Measurements from ENCODE around the gene APIP. TPM values are rescaled to one million over a fixed set of nuclear protein-coding genes. Genes with fewer than 3 reads are reported as not detected.
A peak's percentile ranks its signal among the peaks of the same experiment; 100 is the strongest.
"Not testable (repeated sequence)": the region's sequence is repeated elsewhere in the genome, so short reads cannot be mapped to it uniquely, and the experiment has no call there.

APIP gene
- total RNA-seq, 1 experiment from 2014 or later: 24.3 TPM

GRCh38 chr11:34916843-34917770, 928 bp upstream of the APIP start:
- H3K9me3 Mint-ChIP-seq: peaks cover 10% of the 10 kb centered on the region
- ChIA-PET CTCF (no interaction called here), POLR2A (no interaction called here)
- ATAC-seq: peak; percentile 23
- TF ChIP-seq EMX1 (CRISPR knock-in tag; IDR thresholded peaks at IDR 0.05) (no peak), IRF1 (CRISPR knock-in tag; IDR thresholded peaks at IDR 0.05) (no peak), IRF2 (CRISPR knock-in tag; IDR thresholded peaks at IDR 0.05; ENCODE audit: borderline replicate concordance, low read depth) (no peak), GTF2I (CRISPR knock-in tag; conservative IDR thresholded peaks at IDR 0.05) (no peak)
- no peak for DNase-seq (ENCODE audit: low spot score)
- peak overlapping the region; percentile 97 for H3K27ac Mint-ChIP-seq
- no peaks in the 10 kb centered on the region for H3K27me3 Mint-ChIP-seq (ENCODE audit: low read depth)
- H3K36me3 Mint-ChIP-seq: peaks cover 19% of the 10 kb centered on the region
- peaks cover 19% of the 10 kb centered on the region for H3K4me1 Mint-ChIP-seq
- H3K4me3 Mint-ChIP-seq: peak overlapping the region; percentile 98

GRCh38 chr11:34915136-34916014, 804 bp downstream of the APIP start:
- Mint-ChIP-seq H3K36me3 (peaks cover 19% of the 10 kb centered on the region), H3K9me3 (peaks cover 10% of the 10 kb centered on the region), H3K4me1 (peaks cover 19% of the 10 kb centered on the region), H3K4me3 (peak overlapping the region; percentile 98), H3K27ac (peak overlapping the region; percentile 99), H3K27me3 (ENCODE audit: low read depth) (no peaks in the 10 kb centered on the region)
- DNase-seq (ENCODE audit: low spot score) (no peak), ATAC-seq (peak; percentile 1; the same call in 1 of the 2 replicates)
- no peak; the same call in 1 of the 2 replicates for TF ChIP-seq NFYB (CRISPR knock-in tag; conservative IDR thresholded peaks at IDR 0.05; ENCODE audit: low read depth)
- TF ChIP-seq CREB1 (CRISPR knock-in tag; IDR thresholded peaks at IDR 0.05): no peak
- no peak for TF ChIP-seq ZNF263 (CRISPR knock-in tag; IDR thresholded peaks at IDR 0.05; ENCODE audit: low read depth)
- TF ChIP-seq RORB (CRISPR knock-in tag; IDR thresholded peaks at IDR 0.05): no peak
- no peak for TF ChIP-seq ZNF138 (CRISPR knock-in tag; conservative IDR thresholded peaks at IDR 0.05)
- TF ChIP-seq FOXP1 (CRISPR knock-in tag; IDR thresholded peaks at IDR 0.05; ENCODE audit: borderline replicate concordance): 0 out of 2 replicates have a peak, but pooled peaks have one; percentile 30
- TF ChIP-seq ZNF512 (CRISPR knock-in tag; IDR thresholded peaks at IDR 0.05; ENCODE audit: borderline replicate concordance): 0 out of 2 replicates have a peak, but pooled peaks have one; percentile 51
- ChIA-PET CTCF (interaction anchor here (0.6 to 1.5 kb wide), 2 partner anchors 329 to 388 kb away, joined by 3 to 6 read pairs; no protein-coding TSS in a partner anchor), POLR2A (interaction anchor here (0.6 kb wide), 1 partner anchor 174 kb away, joined by 4 read pairs; no protein-coding TSS in a partner anchor)

GRCh38 chr11:34913556-34913955, 2.6 kb downstream of the APIP start:
- POLR2A ChIA-PET; H3K4me3 Mint-ChIP-seq; CTCF ChIA-PET; ATAC-seq; H3K9me3 Mint-ChIP-seq; DNase-seq (ENCODE audit: low spot score); H3K27ac Mint-ChIP-seq; H3K27me3 Mint-ChIP-seq (ENCODE audit: low read depth): not testable (repeated sequence)
- Mint-ChIP-seq H3K36me3 (peaks cover 19% of the 10 kb centered on the region), H3K4me1 (peaks cover 19% of the 10 kb centered on the region)

- DNase-seq (ENCODE audit: low spot score) (no peak), ATAC-seq (no peak)
- Mint-ChIP-seq H3K4me3 (no peak overlapping the region), H3K27me3 (ENCODE audit: low read depth) (no peaks in the 10 kb centered on the region), H3K9me3 (peaks cover 10% of the 10 kb centered on the region), H3K27ac (no peak overlapping the region), H3K36me3 (peaks cover 19% of the 10 kb centered on the region), H3K4me1 (peaks cover 5% of the 10 kb centered on the region)
- TF ChIP-seq ZNF512 (CRISPR knock-in tag; IDR thresholded peaks at IDR 0.05; ENCODE audit: borderline replicate concordance): no peak
- ChIA-PET CTCF (no interaction called here), POLR2A (no interaction called here)
Measured at GRCh38 chr11:34911676-34912075, 4.5 kb downstream of the APIP start.
